DOHH2 (cell line): ENCODE measurements around the gene TMED10.

ENCODE experiments used
- H3F3A ChIP-seq: fragments of 200-600 bp; sonication (generic), shearing (Covaris generic); 2 replicates; pipeline ENCODE4 v1.6.0; 2016; ENCODE audit warnings: antibody characterized with exemption, mild to moderate bottlenecking; ENCODE audit not compliant: control insufficient read depth, insufficient read depth
- H3K27ac ChIP-seq: fragments of 200-600 bp; sonication (generic); 2 replicates; pipeline ENCODE4 v1.5.1; 2014; ENCODE audit warnings: low read depth, mild to moderate bottlenecking, low read length, moderate library complexity
- H3K27me3 ChIP-seq: fragments of 200-600 bp; sonication (generic); 2 replicates; pipeline ENCODE4 v1.6.1; 2014; ENCODE audit warnings: mild to moderate bottlenecking, low read length, mixed read lengths; ENCODE audit not compliant: control insufficient read depth
- H3K36me3 ChIP-seq: fragments of 200-600 bp; sonication (generic); 2 replicates; pipeline ENCODE4 v1.6.1; 2014; ENCODE audit warnings: mild to moderate bottlenecking, low read length, moderate library complexity, mixed read lengths; ENCODE audit not compliant: control insufficient read depth
- H3K4me1 ChIP-seq: fragments of 200-600 bp; sonication (generic); 2 replicates; pipeline ENCODE4 v1.6.1; 2014; ENCODE audit warnings: mild to moderate bottlenecking, low read length, mixed read lengths; ENCODE audit not compliant: control insufficient read depth
- H3K4me2 ChIP-seq: fragments of 200-600 bp; sonication (generic); 2 replicates; pipeline ENCODE4 v1.6.0; 2014; ENCODE audit warnings: mild to moderate bottlenecking, low read length, moderate library complexity
- H3K4me3 ChIP-seq: fragments of 200-600 bp; sonication (generic); 2 replicates; pipeline ENCODE4 v1.5.1; 2014; ENCODE audit warnings: mild to moderate bottlenecking, low read length, mixed read lengths
- H3K79me2 ChIP-seq: fragments of 200-600 bp; sonication (generic); 2 replicates; pipeline ENCODE4 v1.6.1; 2014; ENCODE audit warnings: mild to moderate bottlenecking, low read length, mixed read lengths; ENCODE audit not compliant: control insufficient read depth
- H3K9me2 ChIP-seq: fragments of 200-600 bp; sonication (generic); replicated peaks from 2 replicates; pipeline ENCODE4 v1.6.1; 2014; ENCODE audit warnings: mild to moderate bottlenecking, low read length, mixed read lengths; ENCODE audit not compliant: control insufficient read depth
- H3K9me3 ChIP-seq: fragments of 200-600 bp; sonication (generic); 2 replicates; pipeline ENCODE4 v1.6.1; 2014; ENCODE audit warnings: antibody characterized with exemption, low read length, mixed read lengths; ENCODE audit not compliant: control insufficient read depth, insufficient read depth
- H4K20me1 ChIP-seq: fragments of 200-600 bp; sonication (generic); 2 replicates; pipeline ENCODE4 v1.6.0; 2014; ENCODE audit warnings: low read depth, mild to moderate bottlenecking, antibody characterized with exemption, low read length, moderate library complexity; ENCODE audit not compliant: control insufficient read depth, insufficient read depth
- CTCF ChIP-seq: fragments of 200-600 bp; sonication (generic); IDR thresholded peaks from one replicate; pipeline ENCODE4 v1.5.1; 2014; ENCODE audit warnings: antibody characterized with exemption, mild to moderate bottlenecking, low read depth, low read length; ENCODE audit not compliant: poor library complexity, severe bottlenecking
- EZH2phosphoT487 ChIP-seq: fragments of 200-600 bp; sonication (generic); IDR thresholded peaks from 2 replicates; pipeline ENCODE4 v1.6.1; 2017; ENCODE audit warnings: borderline replicate concordance, mild to moderate bottlenecking, antibody characterized with exemption, low read length, moderate library complexity, mixed read lengths

The TMED10 gene

DNA sequence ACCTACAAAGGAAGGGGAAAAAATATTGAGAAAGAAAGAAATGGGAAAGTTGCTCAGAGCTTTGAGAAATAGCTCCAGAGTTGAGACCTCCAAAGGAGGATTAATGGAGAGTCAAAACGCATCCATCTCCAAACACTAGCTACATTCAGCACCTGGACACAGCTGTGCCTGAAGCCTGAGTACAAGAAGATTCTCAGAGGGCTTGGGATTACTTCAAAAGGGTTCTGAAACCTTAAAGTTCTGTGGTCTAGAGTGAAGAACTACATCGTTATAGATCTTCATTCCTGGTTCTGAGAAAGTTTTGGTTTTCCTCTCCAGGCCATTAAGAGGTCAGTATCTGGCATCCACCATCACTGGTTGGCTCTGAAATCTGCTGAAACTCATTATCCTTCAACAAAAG is 10.5 kb upstream of the TMED10 start:
- Histone ChIP-seq H3K27me3 (no peaks in the 10 kb centered on the region), H3K27ac (no peak overlapping the region)

DNA sequence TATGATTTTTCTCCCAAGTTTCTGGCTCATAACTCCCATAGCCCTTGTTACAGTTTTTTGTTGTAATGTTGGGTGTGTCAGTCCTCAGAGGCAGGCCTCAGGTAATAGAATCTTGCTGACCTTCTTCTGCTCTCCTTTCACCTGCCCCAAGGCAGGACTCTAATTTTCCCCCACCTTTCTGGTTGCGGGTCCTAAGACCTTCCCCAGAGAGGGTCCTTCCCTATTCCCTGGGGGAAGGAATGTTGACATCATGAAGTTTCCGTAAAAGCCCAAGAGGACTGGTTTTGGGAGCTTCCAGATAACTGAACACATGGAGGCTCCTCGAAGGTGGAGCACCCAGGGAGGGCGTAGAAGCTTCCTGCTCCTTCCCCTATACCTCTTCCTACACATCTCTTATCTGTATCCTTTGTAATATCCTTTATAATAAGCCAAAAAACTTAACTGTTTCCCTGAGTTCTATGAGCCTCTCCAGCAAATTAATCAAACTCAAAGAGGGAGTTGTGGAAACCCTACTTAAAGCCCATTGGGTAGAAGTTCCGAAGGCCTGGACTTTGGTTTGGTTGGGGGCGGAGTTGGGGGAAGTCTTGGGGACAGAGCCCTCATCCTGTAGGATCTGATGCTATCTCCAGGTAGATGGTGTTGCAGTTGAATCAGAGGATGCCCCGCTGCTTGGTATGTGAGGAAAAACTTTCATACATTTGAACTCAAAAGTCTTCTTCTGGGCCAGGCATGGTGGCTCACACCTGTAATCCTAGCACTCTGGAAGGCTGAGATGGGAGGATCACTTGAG is 9.0 kb upstream of the TMED10 start:
- no peaks in the 10 kb centered on the region for H4K20me1 ChIP-seq
- no peak overlapping the region for H3K4me3 ChIP-seq
- H3K79me2 ChIP-seq = no peaks in the 10 kb centered on the region
- H3K9me3 ChIP-seq = no peaks in the 10 kb centered on the region
- H3K4me1 ChIP-seq = peaks cover 43% of the 10 kb centered on the region
- no peaks in the 10 kb centered on the region for H3K36me3 ChIP-seq
- no peaks in the 10 kb centered on the region; the same call in 1 of the 2 replicates for H3F3A ChIP-seq
- H3K9me2 ChIP-seq = no peaks in the 10 kb centered on the region
- no peak overlapping the region for H3K27ac ChIP-seq
- TF ChIP-seq EZH2phosphoT487 (no peak), CTCF (no peak)
- no peak overlapping the region for H3K4me2 ChIP-seq
- no peaks in the 10 kb centered on the region for H3K27me3 ChIP-seq

More for the DNA sequence above, 10.5 kb upstream of the TMED10 start:
- H4K20me1 ChIP-seq = no peaks in the 10 kb centered on the region
- H3K9me3 ChIP-seq = no peaks in the 10 kb centered on the region
- H3F3A ChIP-seq = no peaks in the 10 kb centered on the region; the same call in 1 of the 2 replicates
- H3K9me2 ChIP-seq = no peaks in the 10 kb centered on the region
- peaks cover 36% of the 10 kb centered on the region for H3K4me1 ChIP-seq
- TF ChIP-seq CTCF (no peak), EZH2phosphoT487 (no peak)
- no peak overlapping the region for H3K4me2 ChIP-seq
- no peaks in the 10 kb centered on the region for H3K36me3 ChIP-seq
- no peaks in the 10 kb centered on the region for H3K79me2 ChIP-seq
- no peak overlapping the region for H3K4me3 ChIP-seq

GRCh38 chr14:75184492-75184891 is 8.1 kb upstream of the TMED10 start:
- H3K27ac ChIP-seq = no peak overlapping the region
- H3K9me3 ChIP-seq = no peaks in the 10 kb centered on the region
- H3K27me3 ChIP-seq = no peaks in the 10 kb centered on the region
- no peaks in the 10 kb centered on the region for H3K79me2 ChIP-seq
- no peaks in the 10 kb centered on the region for H3K9me2 ChIP-seq
- no peaks in the 10 kb centered on the region; the same call in 1 of the 2 replicates for H3F3A ChIP-seq
- H3K4me3 ChIP-seq = no peak overlapping the region
- TF ChIP-seq CTCF (no peak), EZH2phosphoT487 (no peak)
- no peaks in the 10 kb centered on the region for H3K36me3 ChIP-seq
- H3K4me1 ChIP-seq = peaks cover 37% of the 10 kb centered on the region
- H4K20me1 ChIP-seq = no peaks in the 10 kb centered on the region
- no peak overlapping the region for H3K4me2 ChIP-seq
